GM12878 (cell line): ENCODE data around the gene PDRG1. TPM values are rescaled to one million over a fixed set of nuclear protein-coding genes. Genes with fewer than 3 reads are reported as not detected.

ENCODE experiments used
- EZH2 ChIP-seq: IDR thresholded peaks from 2 replicates; pipeline ENCODE4 v1.6.1; 2012; ENCODE audit warnings: low read depth, mild to moderate bottlenecking, control low read depth, inconsistent platforms, low read length, borderline replicate concordance; ENCODE audit not compliant: control insufficient read depth
- KAT2A ChIP-seq: conservative IDR thresholded peaks from 2 replicates; pipeline ENCODE4 v1.6.1; 2011; ENCODE audit warnings: low read depth, low read length; ENCODE audit not compliant: control insufficient read depth
- NFYA ChIP-seq: IDR thresholded peaks from 2 replicates; pipeline ENCODE4 v1.6.1; 2011; ENCODE audit warnings: low read depth, mild to moderate bottlenecking, low read length, improper control_type of control experiment, borderline replicate concordance
- polyA plus RNA-seq, 11 experiments: library from polyadenylated mRNA; depleted of rRNA in 4 of 11; unstranded in 6 of 11; stranded (reverse) in 5 of 11; fragments of >200 nt; fragmentation: Nextera tagmentation in 4 of 11; fragmentation: Illumina TruSeq in 1 of 11; extraction: Ambion mirVana in 4 of 11; extraction: Trizol in 1 of 11; gene quantifications; 1 replicate in 1 of 11; 2 replicates in 10 of 11; pipeline versions ENCODE4 v1.2.1 to v1.2.3, GENCODE V29; 2011 to 2016; ENCODE audit warnings: inconsistent platforms in 2 of 11, missing spikeins in 2 of 11, low read depth in 1 of 11
- total RNA-seq, 4 experiments: library from RNA; depleted of rRNA in 3 of 4; stranded (reverse); fragments of >200 nt in 3 of 4; fragmentation: Illumina TruSeq in 1 of 4; extraction: Trizol in 1 of 4; gene quantifications; 2 replicates each; pipeline versions ENCODE4 v1.2.1 to v1.2.3, GENCODE V29; 2013 to 2021
- TF ChIP-seq, protein P1 (sequence below): IDR thresholded peaks from 2 replicates; pipeline ENCODE4 v1.6.1; 2011; ENCODE audit warnings: borderline replicate concordance, low read depth, mild to moderate bottlenecking, moderate library complexity, mixed read lengths, low read length; ENCODE audit not compliant: insufficient read depth; ENCODE audit errors: extremely low read length
- TF ChIP-seq, protein P2 (sequence below): IDR thresholded peaks from 2 replicates; pipeline ENCODE4 v1.6.1; 2012; ENCODE audit warnings: low read depth, low read length, improper control_type of control experiment
- TF ChIP-seq, protein P3 (sequence below): IDR thresholded peaks from 2 replicates; pipeline ENCODE4 v1.6.1; 2011; ENCODE audit warnings: mild to moderate bottlenecking, low read depth, low read length, moderate library complexity; ENCODE audit not compliant: insufficient replicate concordance
- TF ChIP-seq, protein P4 (sequence below): IDR thresholded peaks from 2 replicates; pipeline ENCODE4 v1.6.1; 2011; ENCODE audit warnings: borderline replicate concordance, low read depth, mild to moderate bottlenecking, moderate library complexity, low read length; ENCODE audit not compliant: insufficient read depth, poor library complexity, severe bottlenecking

Gene PDRG1
- total and polyA plus RNA-seq, 10 of the 15 experiments (the other 5 are each of a cell fraction or from before 2014, with no cell fraction given): 11.1 to 55.8 (median 23.3) TPM

DNA sequence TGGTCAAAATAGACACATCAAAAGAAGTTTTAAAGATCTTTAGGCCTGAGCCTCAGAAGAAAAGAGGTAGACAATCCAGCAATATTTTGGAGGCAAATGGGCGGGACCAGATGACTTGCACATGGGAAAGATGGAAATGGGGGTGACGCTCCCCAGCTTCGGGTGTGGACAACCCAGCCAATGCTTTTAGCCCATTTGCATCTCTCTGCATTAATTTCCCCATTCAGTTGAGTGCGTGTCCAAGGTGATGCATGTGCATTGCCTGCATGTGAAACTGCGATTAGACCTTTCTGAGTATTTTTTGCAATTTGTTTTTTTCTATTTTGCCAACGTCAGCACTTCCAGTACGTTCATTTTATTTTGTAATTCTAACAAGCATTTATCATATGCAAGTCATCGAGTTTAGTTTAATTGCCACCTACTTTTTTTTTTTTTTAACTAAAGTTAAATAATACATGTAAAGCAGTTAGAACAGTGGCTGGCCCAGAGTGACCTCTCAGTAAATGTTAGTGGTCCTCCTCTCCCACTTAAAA, 24.2 kb downstream of the PDRG1 start (continued):
- TF ChIP-seq, protein P1, sequence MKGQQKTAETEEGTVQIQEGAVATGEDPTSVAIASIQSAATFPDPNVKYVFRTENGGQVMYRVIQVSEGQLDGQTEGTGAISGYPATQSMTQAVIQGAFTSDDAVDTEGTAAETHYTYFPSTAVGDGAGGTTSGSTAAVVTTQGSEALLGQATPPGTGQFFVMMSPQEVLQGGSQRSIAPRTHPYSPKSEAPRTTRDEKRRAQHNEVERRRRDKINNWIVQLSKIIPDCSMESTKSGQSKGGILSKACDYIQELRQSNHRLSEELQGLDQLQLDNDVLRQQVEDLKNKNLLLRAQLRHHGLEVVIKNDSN: no peak
- TF ChIP-seq KAT2A (no peak), EZH2 (no peak), NFYA (no peak)
- TF ChIP-seq, protein P2, sequence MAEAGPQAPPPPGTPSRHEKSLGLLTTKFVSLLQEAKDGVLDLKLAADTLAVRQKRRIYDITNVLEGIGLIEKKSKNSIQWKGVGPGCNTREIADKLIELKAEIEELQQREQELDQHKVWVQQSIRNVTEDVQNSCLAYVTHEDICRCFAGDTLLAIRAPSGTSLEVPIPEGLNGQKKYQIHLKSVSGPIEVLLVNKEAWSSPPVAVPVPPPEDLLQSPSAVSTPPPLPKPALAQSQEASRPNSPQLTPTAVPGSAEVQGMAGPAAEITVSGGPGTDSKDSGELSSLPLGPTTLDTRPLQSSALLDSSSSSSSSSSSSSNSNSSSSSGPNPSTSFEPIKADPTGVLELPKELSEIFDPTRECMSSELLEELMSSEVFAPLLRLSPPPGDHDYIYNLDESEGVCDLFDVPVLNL: no peak
- TF ChIP-seq, protein P3, sequence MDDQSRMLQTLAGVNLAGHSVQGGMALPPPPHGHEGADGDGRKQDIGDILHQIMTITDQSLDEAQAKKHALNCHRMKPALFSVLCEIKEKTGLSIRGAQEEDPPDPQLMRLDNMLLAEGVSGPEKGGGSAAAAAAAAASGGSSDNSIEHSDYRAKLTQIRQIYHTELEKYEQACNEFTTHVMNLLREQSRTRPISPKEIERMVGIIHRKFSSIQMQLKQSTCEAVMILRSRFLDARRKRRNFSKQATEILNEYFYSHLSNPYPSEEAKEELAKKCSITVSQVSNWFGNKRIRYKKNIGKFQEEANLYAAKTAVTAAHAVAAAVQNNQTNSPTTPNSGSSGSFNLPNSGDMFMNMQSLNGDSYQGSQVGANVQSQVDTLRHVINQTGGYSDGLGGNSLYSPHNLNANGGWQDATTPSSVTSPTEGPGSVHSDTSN: no peak
- TF ChIP-seq, protein P4, sequence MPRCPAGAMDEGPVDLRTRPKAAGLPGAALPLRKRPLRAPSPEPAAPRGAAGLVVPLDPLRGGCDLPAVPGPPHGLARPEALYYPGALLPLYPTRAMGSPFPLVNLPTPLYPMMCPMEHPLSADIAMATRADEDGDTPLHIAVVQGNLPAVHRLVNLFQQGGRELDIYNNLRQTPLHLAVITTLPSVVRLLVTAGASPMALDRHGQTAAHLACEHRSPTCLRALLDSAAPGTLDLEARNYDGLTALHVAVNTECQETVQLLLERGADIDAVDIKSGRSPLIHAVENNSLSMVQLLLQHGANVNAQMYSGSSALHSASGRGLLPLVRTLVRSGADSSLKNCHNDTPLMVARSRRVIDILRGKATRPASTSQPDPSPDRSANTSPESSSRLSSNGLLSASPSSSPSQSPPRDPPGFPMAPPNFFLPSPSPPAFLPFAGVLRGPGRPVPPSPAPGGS: no peak
